ENCODE results near the gene CIDEC.

DNA sequence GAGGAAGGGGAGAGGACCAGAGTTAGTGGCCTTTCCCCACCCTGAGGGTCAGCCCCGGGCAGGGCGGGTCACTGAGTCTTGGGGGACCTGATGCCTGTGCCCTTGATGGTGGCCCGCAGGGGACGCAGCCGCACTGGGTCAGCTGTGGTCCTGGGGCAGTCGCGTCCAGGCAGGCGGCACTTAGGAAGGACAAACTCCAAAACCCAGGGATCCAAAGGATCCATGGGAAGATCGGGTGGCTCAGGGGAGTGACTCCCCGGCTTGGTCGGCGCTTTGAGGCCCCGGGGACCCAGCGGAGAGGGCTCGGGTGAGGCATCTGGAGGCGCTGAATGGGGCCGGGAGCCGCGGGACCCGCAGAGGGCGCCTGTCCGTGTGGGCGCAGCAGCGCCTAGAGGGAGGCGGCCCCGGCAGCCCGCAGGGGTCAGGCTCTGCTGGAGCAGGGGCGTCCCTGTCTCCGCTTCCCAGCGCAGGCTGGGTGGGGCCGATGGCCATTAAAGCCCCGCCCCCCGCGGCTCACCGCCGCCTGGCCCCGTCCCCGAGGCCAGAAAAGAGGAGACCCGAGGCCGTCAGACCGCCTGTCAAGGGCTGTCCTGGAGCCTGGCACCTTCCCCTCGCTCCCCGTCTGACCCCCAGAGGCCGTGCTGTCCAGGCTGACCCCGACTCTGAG lies 17.5 kb downstream of the CIDEC start:
- TF ChIP-seq, protein P1, sequence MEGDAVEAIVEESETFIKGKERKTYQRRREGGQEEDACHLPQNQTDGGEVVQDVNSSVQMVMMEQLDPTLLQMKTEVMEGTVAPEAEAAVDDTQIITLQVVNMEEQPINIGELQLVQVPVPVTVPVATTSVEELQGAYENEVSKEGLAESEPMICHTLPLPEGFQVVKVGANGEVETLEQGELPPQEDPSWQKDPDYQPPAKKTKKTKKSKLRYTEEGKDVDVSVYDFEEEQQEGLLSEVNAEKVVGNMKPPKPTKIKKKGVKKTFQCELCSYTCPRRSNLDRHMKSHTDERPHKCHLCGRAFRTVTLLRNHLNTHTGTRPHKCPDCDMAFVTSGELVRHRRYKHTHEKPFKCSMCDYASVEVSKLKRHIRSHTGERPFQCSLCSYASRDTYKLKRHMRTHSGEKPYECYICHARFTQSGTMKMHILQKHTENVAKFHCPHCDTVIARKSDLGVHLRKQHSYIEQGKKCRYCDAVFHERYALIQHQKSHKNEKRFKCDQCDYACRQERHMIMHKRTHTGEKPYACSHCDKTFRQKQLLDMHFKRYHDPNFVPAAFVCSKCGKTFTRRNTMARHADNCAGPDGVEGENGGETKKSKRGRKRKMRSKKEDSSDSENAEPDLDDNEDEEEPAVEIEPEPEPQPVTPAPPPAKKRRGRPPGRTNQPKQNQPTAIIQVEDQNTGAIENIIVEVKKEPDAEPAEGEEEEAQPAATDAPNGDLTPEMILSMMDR (conservative IDR thresholded peaks at IDR 0.05; ENCODE audit: low read length) = no peak
- no peak for TF ChIP-seq EZH2phosphoT487 (IDR thresholded peaks at IDR 0.05; ENCODE audit: borderline replicate concordance, low read depth, low read length)

All from OCI-LY7 (cell line).